HepG2 (cell line): ENCODE measurements around the gene CGNL1. TPM values are rescaled to one million over a fixed set of nuclear protein-coding genes. Genes with fewer than 3 reads are reported as not detected.

Experiments
- ATAC-seq: fragments of 200-7000 bp; cut with Tn5 transposase; 3 replicates; pipeline ENCODE4 v1.9.1; 2020; ENCODE audit warnings: mild to moderate bottlenecking, moderate library complexity
- BruUV-seq: library from RNA; stranded (reverse); fragments of 400-500 nt; replicated peaks from 2 replicates; lab custom pipeline; 2021; lab: Mats Ljungman, UMichigan
- CTCF ChIA-PET: fragments of 300-600 bp; formaldehyde crosslinking; extraction: SDS; loops from one replicate; lab custom pipeline; 2021; ENCODE audit warnings: low total read pairs, inconsistent platforms, low intra/inter-chr PET ratio; lab: Yijun Ruan, JAX
- POLR2A ChIA-PET: fragments of 350-600 bp; sonication (Branson Sonifier 250); formaldehyde crosslinking; loops from one replicate; lab custom pipeline; 2020; ENCODE audit warnings: antibody characterized with exemption, inconsistent platforms; lab: Yijun Ruan, JAX
- DNase-seq: peaks from one replicate; pipeline ENCODE4 v3.0.0-alpha.2; 2015; ENCODE audit warnings: low spot score
- FAIRE-seq: peaks from 3 replicates; lab custom pipeline; 2011; peaks lifted over from hg19 to GRCh38; lab: Jason Lieb, UNC
- H2AFZ ChIP-seq: one replicate; pipeline ENCODE4 v1.6.1; 2011; ENCODE audit warnings: low read length, inconsistent platforms
- H3K27ac ChIP-seq: fragments of 300-600 bp; 3 replicates; pipeline ENCODE4 v1.8.0; 2011; ENCODE audit warnings: mixed run types, mild to moderate bottlenecking, mixed read lengths, low read length, inconsistent platforms; ENCODE audit not compliant: insufficient read depth; ENCODE audit errors: extremely low read length
- H3K27me3 ChIP-seq, 2 experiments: fragments of 200-600 bp in 1 of 2; 2 replicates in 1 of 2; 3 replicates in 1 of 2; pipeline versions ENCODE4 v1.6.0 to v1.8.0; 2011; ENCODE audit warnings: low read length in 2 of 2, mild to moderate bottlenecking in 2 of 2, moderate library complexity in 2 of 2, inconsistent platforms in 1 of 2; ENCODE audit not compliant: insufficient read depth in 2 of 2, control insufficient read depth in 1 of 2
- H3K36me3 ChIP-seq, 2 experiments: fragments of 200-600 bp in 1 of 2; replicated peaks in 1 of 2; 2 replicates in 1 of 2; 3 replicates in 1 of 2; pipeline versions ENCODE4 v1.5.1 to v1.8.0; 2011; ENCODE audit warnings: low read length in 2 of 2, inconsistent platforms in 1 of 2; ENCODE audit not compliant: insufficient read depth in 2 of 2, control insufficient read depth in 1 of 2
- H3K4me1 ChIP-seq: 2 replicates; pipeline ENCODE4 v1.5.1; 2012; ENCODE audit warnings: low read length, inconsistent platforms; ENCODE audit not compliant: insufficient read depth
- H3K4me2 ChIP-seq: 2 replicates; pipeline ENCODE4 v1.6.0; 2011; ENCODE audit warnings: low read depth, low read length, inconsistent platforms
- H3K4me3 ChIP-seq, 3 experiments: fragments of 200-600 bp in 1 of 3; sonication (generic), shearing (Covaris generic) in 1 of 3; replicated peaks in 1 of 3; 2 replicates each; pipeline ENCODE4 v1.5.1; 2011 to 2016; ENCODE audit warnings: low read length in 3 of 3, inconsistent platforms in 2 of 3, low read depth in 2 of 3, mild to moderate bottlenecking in 2 of 3, control low read depth in 1 of 3, mixed read lengths in 1 of 3; ENCODE audit not compliant: insufficient read depth in 1 of 3
- H3K79me2 ChIP-seq: one replicate; pipeline ENCODE4 v1.6.1; 2011; ENCODE audit warnings: low read length, inconsistent platforms; ENCODE audit not compliant: insufficient read depth
- H3K9ac ChIP-seq: 2 replicates; pipeline ENCODE4 v1.6.0; 2011; ENCODE audit warnings: mild to moderate bottlenecking, low read depth, low read length, inconsistent platforms; ENCODE audit not compliant: insufficient read depth
- H3K9me3 ChIP-seq: 2 replicates; pipeline ENCODE4 v1.5.1; 2012; ENCODE audit warnings: mild to moderate bottlenecking, low read length
- H4K20me1 ChIP-seq: 2 replicates; pipeline ENCODE4 v1.6.0; 2011; ENCODE audit warnings: inconsistent platforms, mild to moderate bottlenecking, low read length, moderate library complexity; ENCODE audit not compliant: insufficient read depth
- CCDC6 ChIP-seq: sonication (generic); formaldehyde crosslinking; IDR thresholded peaks from 2 replicates; pipeline ENCODE4 v1.8.1; 2022; ENCODE audit warnings: mild to moderate bottlenecking, missing genetic modification reagents, moderate library complexity
- CHD2 ChIP-seq: IDR thresholded peaks from 2 replicates; pipeline ENCODE4 v1.6.1; 2011; ENCODE audit warnings: low read depth, low read length, improper control_type of control experiment
- MATR3 ChIP-seq: sonication (generic); formaldehyde crosslinking; IDR thresholded peaks from 2 replicates; pipeline ENCODE4 v1.4.0; 2020; ENCODE audit warnings: missing genetic modification reagents
- MED1 ChIP-seq: sonication (generic); formaldehyde crosslinking; IDR thresholded peaks from 2 replicates; pipeline ENCODE4 v1.4.0; 2020; ENCODE audit warnings: missing genetic modification reagents
- SETDB1 ChIP-seq: sonication (generic); formaldehyde crosslinking; IDR thresholded peaks from 2 replicates; pipeline ENCODE4 v1.5.1; 2020; ENCODE audit warnings: missing genetic modification reagents, mild to moderate bottlenecking, borderline replicate concordance
- ZNF263 ChIP-seq: sonication (generic); formaldehyde crosslinking; IDR thresholded peaks from 2 replicates; pipeline ENCODE4 v1.4.0; 2020; ENCODE audit warnings: missing genetic modification reagents
- WGBS: methylation state at CpG from one replicate; pipeline ENCODE4 v1.1.6; 2017; ENCODE audit warnings: low lambda C conversion rate; 5-methylcytosine and 5-hydroxymethylcytosine counted together
- in situ Hi-C: cut with HindIII; loops from 2 replicates; pipeline ENCODE4 v1.10.0; 2017; ENCODE audit warnings: low pct_unique_long_range_greater_than_20kb; ENCODE audit not compliant: extremely low pct_ligation_motif_present
- intact Hi-C: fragments of 100-400 bp; cut with micrococcal nuclease; formaldehyde crosslinking; loops from one replicate; pipeline ENCODE4 v1.10.0; 2022; ENCODE audit not compliant: unreplicated experiment
- polyA plus RNA-seq, 8 experiments: library from polyadenylated mRNA; depleted of rRNA in 3 of 8; stranded (reverse) in 7 of 8; unstranded in 1 of 8; fragments of >200 nt; fragmentation: Illumina TruSeq in 4 of 8; extraction: Trizol in 4 of 8; gene quantifications; 2 replicates each; pipeline versions ENCODE4 v1.2.1 to v1.2.3, GENCODE V29; 2011 to 2016; ENCODE audit warnings: low read depth in 4 of 8, missing spikeins in 1 of 8, mixed read lengths in 1 of 8; ENCODE audit not compliant: insufficient read depth in 1 of 8
- total RNA-seq, 5 experiments: library from RNA; depleted of rRNA; stranded (reverse); fragments of >200 nt; fragmentation: Illumina TruSeq; extraction: Trizol; gene quantifications; 2 replicates each; pipeline ENCODE4 v1.2.3, GENCODE V29; 2016; ENCODE audit warnings: low read depth in 1 of 5
- TF ChIP-seq, protein P1 (sequence below): sonication (generic); formaldehyde crosslinking; conservative IDR thresholded peaks from 2 replicates; pipeline ENCODE4 v1.8.0; 2022; ENCODE audit warnings: low read depth, missing genetic modification reagents
- TF ChIP-seq, protein P2 (sequence below): IDR thresholded peaks from 2 replicates; pipeline ENCODE4 v1.6.1; 2016; ENCODE audit warnings: low read depth, missing genetic modification reagents, missing compliant biosample characterization
- TF ChIP-seq, protein P3 (sequence below): sonication (generic); formaldehyde crosslinking; IDR thresholded peaks from 2 replicates; pipeline ENCODE4 v1.5.1; 2020; ENCODE audit warnings: mild to moderate bottlenecking, missing genetic modification reagents, borderline replicate concordance
- TF ChIP-seq, protein P4 (sequence below): sonication (generic); formaldehyde crosslinking; IDR thresholded peaks from 2 replicates; pipeline ENCODE4 v1.8.0; 2022; ENCODE audit warnings: mild to moderate bottlenecking, missing genetic modification reagents, borderline replicate concordance

CGNL1 gene
- total and polyA plus RNA-seq, 2 of the 13 experiments (the other 11 are each of a cell fraction or from before 2014, with no cell fraction given) = 5.6 to 15.6 TPM

DNA sequence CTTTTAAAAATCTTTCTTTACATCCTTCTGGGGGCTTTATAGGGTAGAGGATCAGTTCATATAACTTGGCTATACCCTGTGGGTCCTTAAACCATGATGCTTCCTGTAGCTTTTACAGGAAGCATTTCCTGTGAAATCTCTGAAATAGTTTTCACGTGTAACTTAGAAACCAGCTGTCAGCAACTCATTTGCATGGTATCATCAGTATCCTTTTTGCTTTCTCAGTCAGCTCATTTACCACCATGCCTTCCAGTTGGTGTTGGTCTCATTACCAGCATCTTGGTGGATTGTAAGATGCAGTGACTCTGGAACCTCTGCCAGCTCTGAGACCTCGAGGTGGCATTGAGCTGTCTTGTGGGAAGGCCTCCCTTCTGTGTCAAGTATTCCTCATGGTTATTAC, 118.7 kb downstream of the CGNL1 start:
- DNase-seq (no peak), FAIRE-seq (no peak), ATAC-seq (no peak)
- ChIA-PET CTCF (no interaction called here), POLR2A (interaction anchor here (2.4 to 3.0 kb wide), 2 partner anchors 9 to 17 kb away, joined by 9 to 10 read pairs; no protein-coding TSS in a partner anchor)
- no peak overlapping the region for H3K9ac ChIP-seq
- no peak overlapping the region for H2AFZ ChIP-seq
- no peaks in the 10 kb centered on the region for H4K20me1 ChIP-seq
- H3K4me1 ChIP-seq = peaks cover 56% of the 10 kb centered on the region
- H3K4me2 ChIP-seq = no peak overlapping the region
- no peaks in the 10 kb centered on the region for H3K27me3 ChIP-seq
- intact Hi-C loops = no loop called here
- H3K79me2 ChIP-seq = no peaks in the 10 kb centered on the region
- 93% methylated on average over 2 of the region's 2 CpGs for WGBS
- in situ Hi-C loops = no loop called here
- H3K27ac ChIP-seq = no peak overlapping the region
- no peak overlapping the region for H3K4me3 ChIP-seq
- H3K36me3 ChIP-seq = no peaks in the 10 kb centered on the region; a peak in 1 of 5 replicates
- no TSS peak for BruUV-seq
- no peaks in the 10 kb centered on the region for H3K9me3 ChIP-seq
- TF ChIP-seq, protein P1, sequence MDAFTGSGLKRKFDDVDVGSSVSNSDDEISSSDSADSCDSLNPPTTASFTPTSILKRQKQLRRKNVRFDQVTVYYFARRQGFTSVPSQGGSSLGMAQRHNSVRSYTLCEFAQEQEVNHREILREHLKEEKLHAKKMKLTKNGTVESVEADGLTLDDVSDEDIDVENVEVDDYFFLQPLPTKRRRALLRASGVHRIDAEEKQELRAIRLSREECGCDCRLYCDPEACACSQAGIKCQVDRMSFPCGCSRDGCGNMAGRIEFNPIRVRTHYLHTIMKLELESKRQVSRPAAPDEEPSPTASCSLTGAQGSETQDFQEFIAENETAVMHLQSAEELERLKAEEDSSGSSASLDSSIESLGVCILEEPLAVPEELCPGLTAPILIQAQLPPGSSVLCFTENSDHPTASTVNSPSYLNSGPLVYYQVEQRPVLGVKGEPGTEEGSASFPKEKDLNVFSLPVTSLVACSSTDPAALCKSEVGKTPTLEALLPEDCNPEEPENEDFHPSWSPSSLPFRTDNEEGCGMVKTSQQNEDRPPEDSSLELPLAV = no peak
- TF ChIP-seq MED1 (CRISPR knock-in tag) (no peak), CHD2 (no peak), ZNF263 (no peak), MATR3 (CRISPR knock-in tag) (no peak), CCDC6 (CRISPR knock-in tag) (no peak), SETDB1 (CRISPR knock-in tag) (no peak)
- TF ChIP-seq, protein P2, sequence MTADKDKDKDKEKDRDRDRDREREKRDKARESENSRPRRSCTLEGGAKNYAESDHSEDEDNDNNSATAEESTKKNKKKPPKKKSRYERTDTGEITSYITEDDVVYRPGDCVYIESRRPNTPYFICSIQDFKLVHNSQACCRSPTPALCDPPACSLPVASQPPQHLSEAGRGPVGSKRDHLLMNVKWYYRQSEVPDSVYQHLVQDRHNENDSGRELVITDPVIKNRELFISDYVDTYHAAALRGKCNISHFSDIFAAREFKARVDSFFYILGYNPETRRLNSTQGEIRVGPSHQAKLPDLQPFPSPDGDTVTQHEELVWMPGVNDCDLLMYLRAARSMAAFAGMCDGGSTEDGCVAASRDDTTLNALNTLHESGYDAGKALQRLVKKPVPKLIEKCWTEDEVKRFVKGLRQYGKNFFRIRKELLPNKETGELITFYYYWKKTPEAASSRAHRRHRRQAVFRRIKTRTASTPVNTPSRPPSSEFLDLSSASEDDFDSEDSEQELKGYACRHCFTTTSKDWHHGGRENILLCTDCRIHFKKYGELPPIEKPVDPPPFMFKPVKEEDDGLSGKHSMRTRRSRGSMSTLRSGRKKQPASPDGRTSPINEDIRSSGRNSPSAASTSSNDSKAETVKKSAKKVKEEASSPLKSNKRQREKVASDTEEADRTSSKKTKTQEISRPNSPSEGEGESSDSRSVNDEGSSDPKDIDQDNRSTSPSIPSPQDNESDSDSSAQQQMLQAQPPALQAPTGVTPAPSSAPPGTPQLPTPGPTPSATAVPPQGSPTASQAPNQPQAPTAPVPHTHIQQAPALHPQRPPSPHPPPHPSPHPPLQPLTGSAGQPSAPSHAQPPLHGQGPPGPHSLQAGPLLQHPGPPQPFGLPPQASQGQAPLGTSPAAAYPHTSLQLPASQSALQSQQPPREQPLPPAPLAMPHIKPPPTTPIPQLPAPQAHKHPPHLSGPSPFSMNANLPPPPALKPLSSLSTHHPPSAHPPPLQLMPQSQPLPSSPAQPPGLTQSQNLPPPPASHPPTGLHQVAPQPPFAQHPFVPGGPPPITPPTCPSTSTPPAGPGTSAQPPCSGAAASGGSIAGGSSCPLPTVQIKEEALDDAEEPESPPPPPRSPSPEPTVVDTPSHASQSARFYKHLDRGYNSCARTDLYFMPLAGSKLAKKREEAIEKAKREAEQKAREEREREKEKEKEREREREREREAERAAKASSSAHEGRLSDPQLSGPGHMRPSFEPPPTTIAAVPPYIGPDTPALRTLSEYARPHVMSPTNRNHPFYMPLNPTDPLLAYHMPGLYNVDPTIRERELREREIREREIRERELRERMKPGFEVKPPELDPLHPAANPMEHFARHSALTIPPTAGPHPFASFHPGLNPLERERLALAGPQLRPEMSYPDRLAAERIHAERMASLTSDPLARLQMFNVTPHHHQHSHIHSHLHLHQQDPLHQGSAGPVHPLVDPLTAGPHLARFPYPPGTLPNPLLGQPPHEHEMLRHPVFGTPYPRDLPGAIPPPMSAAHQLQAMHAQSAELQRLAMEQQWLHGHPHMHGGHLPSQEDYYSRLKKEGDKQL (CRISPR knock-in tag) = no peak
- TF ChIP-seq, protein P3, sequence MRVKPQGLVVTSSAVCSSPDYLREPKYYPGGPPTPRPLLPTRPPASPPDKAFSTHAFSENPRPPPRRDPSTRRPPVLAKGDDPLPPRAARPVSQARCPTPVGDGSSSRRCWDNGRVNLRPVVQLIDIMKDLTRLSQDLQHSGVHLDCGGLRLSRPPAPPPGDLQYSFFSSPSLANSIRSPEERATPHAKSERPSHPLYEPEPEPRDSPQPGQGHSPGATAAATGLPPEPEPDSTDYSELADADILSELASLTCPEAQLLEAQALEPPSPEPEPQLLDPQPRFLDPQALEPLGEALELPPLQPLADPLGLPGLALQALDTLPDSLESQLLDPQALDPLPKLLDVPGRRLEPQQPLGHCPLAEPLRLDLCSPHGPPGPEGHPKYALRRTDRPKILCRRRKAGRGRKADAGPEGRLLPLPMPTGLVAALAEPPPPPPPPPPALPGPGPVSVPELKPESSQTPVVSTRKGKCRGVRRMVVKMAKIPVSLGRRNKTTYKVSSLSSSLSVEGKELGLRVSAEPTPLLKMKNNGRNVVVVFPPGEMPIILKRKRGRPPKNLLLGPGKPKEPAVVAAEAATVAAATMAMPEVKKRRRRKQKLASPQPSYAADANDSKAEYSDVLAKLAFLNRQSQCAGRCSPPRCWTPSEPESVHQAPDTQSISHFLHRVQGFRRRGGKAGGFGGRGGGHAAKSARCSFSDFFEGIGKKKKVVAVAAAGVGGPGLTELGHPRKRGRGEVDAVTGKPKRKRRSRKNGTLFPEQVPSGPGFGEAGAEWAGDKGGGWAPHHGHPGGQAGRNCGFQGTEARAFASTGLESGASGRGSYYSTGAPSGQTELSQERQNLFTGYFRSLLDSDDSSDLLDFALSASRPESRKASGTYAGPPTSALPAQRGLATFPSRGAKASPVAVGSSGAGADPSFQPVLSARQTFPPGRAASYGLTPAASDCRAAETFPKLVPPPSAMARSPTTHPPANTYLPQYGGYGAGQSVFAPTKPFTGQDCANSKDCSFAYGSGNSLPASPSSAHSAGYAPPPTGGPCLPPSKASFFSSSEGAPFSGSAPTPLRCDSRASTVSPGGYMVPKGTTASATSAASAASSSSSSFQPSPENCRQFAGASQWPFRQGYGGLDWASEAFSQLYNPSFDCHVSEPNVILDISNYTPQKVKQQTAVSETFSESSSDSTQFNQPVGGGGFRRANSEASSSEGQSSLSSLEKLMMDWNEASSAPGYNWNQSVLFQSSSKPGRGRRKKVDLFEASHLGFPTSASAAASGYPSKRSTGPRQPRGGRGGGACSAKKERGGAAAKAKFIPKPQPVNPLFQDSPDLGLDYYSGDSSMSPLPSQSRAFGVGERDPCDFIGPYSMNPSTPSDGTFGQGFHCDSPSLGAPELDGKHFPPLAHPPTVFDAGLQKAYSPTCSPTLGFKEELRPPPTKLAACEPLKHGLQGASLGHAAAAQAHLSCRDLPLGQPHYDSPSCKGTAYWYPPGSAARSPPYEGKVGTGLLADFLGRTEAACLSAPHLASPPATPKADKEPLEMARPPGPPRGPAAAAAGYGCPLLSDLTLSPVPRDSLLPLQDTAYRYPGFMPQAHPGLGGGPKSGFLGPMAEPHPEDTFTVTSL = no peak
- TF ChIP-seq, protein P4, sequence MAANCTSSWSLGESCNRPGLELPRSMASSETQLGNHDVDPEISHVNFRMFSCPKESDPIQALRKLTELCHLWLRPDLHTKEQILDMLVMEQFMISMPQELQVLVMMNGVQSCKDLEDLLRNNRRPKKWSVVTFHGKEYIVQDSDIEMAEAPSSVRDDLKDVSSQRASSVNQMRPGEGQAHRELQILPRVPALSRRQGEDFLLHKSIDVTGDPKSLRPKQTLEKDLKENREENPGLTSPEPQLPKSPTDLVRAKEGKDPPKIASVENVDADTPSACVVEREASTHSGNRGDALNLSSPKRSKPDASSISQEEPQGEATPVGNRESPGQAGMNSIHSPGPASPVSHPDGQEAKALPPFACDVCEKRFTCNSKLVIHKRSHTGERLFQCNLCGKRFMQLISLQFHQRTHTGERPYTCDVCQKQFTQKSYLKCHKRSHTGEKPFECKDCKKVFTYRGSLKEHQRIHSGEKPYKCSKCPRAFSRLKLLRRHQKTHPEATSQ = no peak
